Esophagus (tissue), 2 donors: Measurements from ENCODE around the gene TBC1D24. TPM values are rescaled to one million over a fixed set of nuclear protein-coding genes. Genes with fewer than 3 reads are reported as not detected.

Experiments used
- H3K27ac ChIP-seq, 2 donors: one replicate each; pipeline ENCODE4 v1.5.1; 2013; ENCODE audit warnings: low read depth in 2 of 2, mild to moderate bottlenecking in 2 of 2, inconsistent platforms in 1 of 2, low read length in 1 of 2, moderate library complexity in 1 of 2
- H3K27me3 ChIP-seq, 2 donors: one replicate each; pipeline ENCODE4 v1.6.1; 2013; ENCODE audit warnings: low read length in 2 of 2, control low read depth in 1 of 2, mild to moderate bottlenecking in 1 of 2; ENCODE audit not compliant: insufficient read depth in 2 of 2, control insufficient read depth in 1 of 2
- H3K36me3 ChIP-seq, 2 donors: one replicate each; pipeline ENCODE4 v1.6.1; 2013; ENCODE audit warnings: low read length in 1 of 2; ENCODE audit not compliant: control insufficient read depth in 2 of 2, insufficient read depth in 2 of 2
- H3K4me1 ChIP-seq, 2 donors: one replicate each; pipeline ENCODE4 v1.6.1; 2013; ENCODE audit warnings: low read length in 1 of 2; ENCODE audit not compliant: control insufficient read depth in 2 of 2, insufficient read depth in 2 of 2
- H3K4me3 ChIP-seq, 2 donors: one replicate each; pipeline ENCODE4 v1.5.1; 2013; ENCODE audit warnings: low read length in 2 of 2, mild to moderate bottlenecking in 2 of 2, low read depth in 1 of 2, moderate library complexity in 1 of 2
- H3K9me3 ChIP-seq, 2 donors: one replicate each; pipeline ENCODE4 v1.6.1; 2013; ENCODE audit warnings: mild to moderate bottlenecking in 2 of 2, low read depth in 1 of 2, low read length in 1 of 2, moderate library complexity in 1 of 2; ENCODE audit not compliant: control insufficient read depth in 2 of 2, insufficient read depth in 1 of 2
- WGBS, 2 donors: extraction: QIAGEN DNeasy Blood & Tissue Kit; methylation state at CpG; one replicate each; pipeline ENCODE4 v1.1.7; 2013; 5-methylcytosine and 5-hydroxymethylcytosine counted together
- polyA plus RNA-seq, 2 donors: library from polyadenylated mRNA; stranded (reverse); fragments of 200-250 nt; gene quantifications; one replicate each; pipeline ENCODE4 v1.2.3, GENCODE V29; 2013
- donor health status: healthy with polysubstance abuse.
- donor health status: Bipolar disorder and iron deficiency.

TBC1D24 gene
- polyA plus RNA-seq, 2 donors = 1.3 to 2.8 TPM

- Histone ChIP-seq H3K9me3 (no peaks in the 10 kb centered on the region), H3K27me3 (no peaks in the 10 kb centered on the region), H3K36me3 (no peaks in the 10 kb centered on the region), H3K4me1 (peaks cover 0 to 5% of the 10 kb centered on the region in 2 donors), H3K27ac (no peak overlapping the region), H3K4me3 (no peak overlapping the region)
- 65 to 77% methylated on average over 33 of the region's 33 CpGs for WGBS, 2 donors
Observed at GRCh38 chr16:2485811-2486507, 11.0 kb downstream of the TBC1D24 start.

GRCh38 chr16:2486645-2487516 is 12.0 kb downstream of the TBC1D24 start:
- Histone ChIP-seq H3K27me3 (no peaks in the 10 kb centered on the region), H3K9me3 (no peaks in the 10 kb centered on the region), H3K4me3 (no peak overlapping the region), H3K27ac (no peak overlapping the region), H3K4me1 (peaks cover 0 to 5% of the 10 kb centered on the region in 2 donors), H3K36me3 (no peaks in the 10 kb centered on the region)
- 52 to 54% methylated on average over 29 of the region's 29 CpGs for WGBS, 2 donors

- Histone ChIP-seq H3K36me3 (no peaks in the 10 kb centered on the region), H3K27me3 (no peaks in the 10 kb centered on the region), H3K4me1 (peaks cover 0 to 5% of the 10 kb centered on the region in 2 donors), H3K27ac (no peak overlapping the region), H3K9me3 (no peaks in the 10 kb centered on the region), H3K4me3 (no peak overlapping the region)
- WGBS, 2 donors = 63 to 65% methylated on average over 8 of the region's 8 CpGs
Observed at GRCh38 chr16:2487517-2487842, 12.6 kb downstream of the TBC1D24 start.

- Histone ChIP-seq H3K27me3 (no peaks in the 10 kb centered on the region), H3K4me3 (no peak overlapping the region), H3K36me3 (no peaks in the 10 kb centered on the region), H3K27ac (no peak overlapping the region), H3K9me3 (no peaks in the 10 kb centered on the region), H3K4me1 (peaks cover 0 to 5% of the 10 kb centered on the region in 2 donors)
- 79 to 81% methylated on average over 15 of the region's 15 CpGs for WGBS, 2 donors
Observed at GRCh38 chr16:2487903-2488531, 13.1 kb downstream of the TBC1D24 start.

- H3K36me3 ChIP-seq = no peaks in the 10 kb centered on the region
- 92 to 95% methylated on average over 16 of the region's 16 CpGs for WGBS, 2 donors
Observed at GRCh38 chr16:2489581-2489980, 14.7 kb downstream of the TBC1D24 start.

GRCh38 chr16:2490190-2491105 is 15.5 kb downstream of the TBC1D24 start:
- Histone ChIP-seq H3K27me3 (no peaks in the 10 kb centered on the region), H3K4me3 (no peak overlapping the region), H3K9me3 (no peaks in the 10 kb centered on the region), H3K27ac (no peak overlapping the region), H3K36me3 (no peaks in the 10 kb centered on the region), H3K4me1 (peaks cover 0 to 2% of the 10 kb centered on the region in 2 donors)
- 91% methylated on average over 23 of the region's 23 CpGs for WGBS, 2 donors

More at GRCh38 chr16:2489581-2489980, 14.7 kb downstream of the TBC1D24 start:
- peaks cover 0 to 2% of the 10 kb centered on the region in 2 donors for H3K4me1 ChIP-seq
- no peak overlapping the region for H3K27ac ChIP-seq
- H3K4me3 ChIP-seq = no peak overlapping the region
- H3K9me3 ChIP-seq = no peaks in the 10 kb centered on the region
- no peaks in the 10 kb centered on the region for H3K27me3 ChIP-seq

GRCh38 chr16:2492292-2492691 is 17.4 kb downstream of the TBC1D24 start:
- H3K27ac ChIP-seq = no peak overlapping the region
- H3K9me3 ChIP-seq = no peaks in the 10 kb centered on the region
- H3K4me3 ChIP-seq = no peak overlapping the region
- no peaks in the 10 kb centered on the region for H3K27me3 ChIP-seq
- WGBS, 2 donors = 83 to 95% methylated on average over 13 of the region's 13 CpGs
- peaks cover 0 to 6% of the 10 kb centered on the region in 2 donors for H3K36me3 ChIP-seq
- peaks cover 0 to 14% of the 10 kb centered on the region in 2 donors for H3K4me1 ChIP-seq

GRCh38 chr16:2493605-2494004 is 18.7 kb downstream of the TBC1D24 start:
- no peak overlapping the region for H3K4me3 ChIP-seq
- 88 to 90% methylated on average over 6 of the region's 6 CpGs for WGBS, 2 donors
- no peaks in the 10 kb centered on the region for H3K9me3 ChIP-seq
- no peak overlapping the region for H3K27ac ChIP-seq
- H3K36me3 ChIP-seq = peaks cover 0 to 10% of the 10 kb centered on the region in 2 donors
- peaks cover 0 to 25% of the 10 kb centered on the region in 2 donors for H3K4me1 ChIP-seq
- no peaks in the 10 kb centered on the region for H3K27me3 ChIP-seq

- Histone ChIP-seq H3K4me1 (peaks cover 0 to 35% of the 10 kb centered on the region in 2 donors), H3K27me3 (no peaks in the 10 kb centered on the region), H3K4me3 (no peak overlapping the region), H3K9me3 (no peaks in the 10 kb centered on the region), H3K27ac (no peak overlapping the region), H3K36me3 (peaks cover 0 to 10% of the 10 kb centered on the region in 2 donors)
- WGBS, 2 donors = 92 to 93% methylated on average over 5 of the region's 5 CpGs
Observed at GRCh38 chr16:2494616-2495015, 19.7 kb downstream of the TBC1D24 start.
